CD4-positive, alpha-beta T cell (primary cell): ENCODE measurements around the gene CSTF2T. TPM values are rescaled to one million over a fixed set of nuclear protein-coding genes. Genes with fewer than 3 reads are reported as not detected.

Experiments
- ATAC-seq: fragments of 200-7000 bp; cut with Tn5 transposase; one replicate; pipeline ENCODE4 v1.10.0; 2022; ENCODE audit warnings: mild to moderate bottlenecking; ENCODE audit not compliant: poor library complexity
- CTCF ChIA-PET: fragments of 350-600 bp; sonication (Branson Sonifier 250); formaldehyde crosslinking; loops from one replicate; lab custom pipeline; 2021; ENCODE audit warnings: antibody characterized with exemption, inconsistent platforms; lab: Charles Lee
- POLR2A ChIA-PET: fragments of 350-600 bp; sonication (Branson Sonifier 250); formaldehyde crosslinking; loops from one replicate; lab custom pipeline; 2021; ENCODE audit warnings: antibody characterized with exemption, inconsistent platforms; lab: Charles Lee
- DNase-seq, 14 experiments: peaks; one replicate each; pipeline ENCODE4 v3.0.0-alpha.2; 2013 to 2020; ENCODE audit warnings: mixed read lengths in 2 of 14
- H3K27ac ChIP-seq, 2 donors: one replicate each; pipeline versions ENCODE4 v1.5.1 to v1.7.0; 2013; ENCODE audit warnings: low read length in 2 of 2, low read depth in 1 of 2, mild to moderate bottlenecking in 1 of 2
- H3K27me3 ChIP-seq, 2 experiments: 1 replicate in 1 of 2; 2 replicates in 1 of 2; pipeline versions ENCODE4 v1.6.1 to v1.7.0; 2013; ENCODE audit warnings: low read length in 2 of 2, control low read depth in 1 of 2, mild to moderate bottlenecking in 1 of 2, moderate library complexity in 1 of 2; ENCODE audit not compliant: insufficient read depth in 2 of 2, control insufficient read depth in 1 of 2
- H3K36me3 ChIP-seq: one replicate; pipeline ENCODE4 v1.6.1; 2013; ENCODE audit warnings: low read length, control low read depth; ENCODE audit not compliant: insufficient read depth
- H3K4me1 ChIP-seq: one replicate; pipeline ENCODE4 v1.6.1; 2013; ENCODE audit warnings: low read length, control low read depth; ENCODE audit not compliant: insufficient read depth
- H3K4me3 ChIP-seq: one replicate; pipeline ENCODE4 v1.5.1; 2013; ENCODE audit warnings: mild to moderate bottlenecking, low read length, moderate library complexity
- H3K9me3 ChIP-seq, 2 experiments: 1 replicate in 1 of 2; 2 replicates in 1 of 2; pipeline versions ENCODE4 v1.6.1 to v1.7.0; 2013; ENCODE audit warnings: low read length in 2 of 2, mild to moderate bottlenecking in 2 of 2, control low read depth in 1 of 2, moderate library complexity in 1 of 2; ENCODE audit not compliant: control insufficient read depth in 1 of 2, insufficient read depth in 1 of 2
- H3K27ac Mint-ChIP-seq: one replicate; pipeline ENCODE4 v1.8.0; 2020; ENCODE audit warnings: mixed read lengths
- H3K27me3 Mint-ChIP-seq: one replicate; pipeline ENCODE4 v1.8.0; 2021; ENCODE audit warnings: mixed read lengths
- H3K36me3 Mint-ChIP-seq: one replicate; pipeline ENCODE4 v1.8.0; 2021; ENCODE audit warnings: low read depth, mixed read lengths
- H3K4me1 Mint-ChIP-seq: one replicate; pipeline ENCODE4 v1.8.0; 2021; ENCODE audit warnings: low read depth, mixed read lengths
- H3K4me3 Mint-ChIP-seq: one replicate; pipeline ENCODE4 v1.8.0; 2020; ENCODE audit warnings: mild to moderate bottlenecking, mixed read lengths
- H3K9me3 Mint-ChIP-seq: one replicate; pipeline ENCODE4 v1.8.0; 2020; ENCODE audit warnings: mixed read lengths
- intact Hi-C, 2 experiments: fragments of 100-400 bp; cut with DNase I in 1 of 2; cut with micrococcal nuclease in 1 of 2; formaldehyde crosslinking; loops; one replicate each; pipeline versions ENCODE4 v1.15.1 to v1.9.0; 2023 to 2025; cut with DNase I, micrococcal nuclease
- total RNA-seq, 174 experiments: library from RNA in 2 of 174; stranded (reverse) in 2 of 174; gene quantifications; one replicate each; pipeline ENCODE4 v1.2.3 and lab custom pipeline; 2021 to 2026
- TF ChIP-seq, protein P1 (sequence below): fragments of 200-600 bp; IDR thresholded peaks from one replicate; pipeline ENCODE4 v1.8.0; 2022; ENCODE audit warnings: antibody characterized with exemption, mild to moderate bottlenecking

Gene CSTF2T
- total RNA-seq, 2 experiments from 2014 or later, result 28.4 to 29.6 TPM

- Mint-ChIP-seq H3K36me3 (no peaks in the 10 kb centered on the region), H3K27ac (no peak overlapping the region), H3K27me3 (peaks cover 6% of the 10 kb centered on the region), H3K4me1 (no peaks in the 10 kb centered on the region), H3K4me3 (no peak overlapping the region), H3K9me3 (no peaks in the 10 kb centered on the region)
- no peak for DNase-seq
- H3K4me3 ChIP-seq, result no peak overlapping the region
- CTCF ChIA-PET, result interaction anchor here (0.6 kb wide), 1 partner anchor 8 kb away, joined by 3 read pairs; no protein-coding TSS in a partner anchor
- ATAC-seq, result no peak
- TF ChIP-seq, protein P1, sequence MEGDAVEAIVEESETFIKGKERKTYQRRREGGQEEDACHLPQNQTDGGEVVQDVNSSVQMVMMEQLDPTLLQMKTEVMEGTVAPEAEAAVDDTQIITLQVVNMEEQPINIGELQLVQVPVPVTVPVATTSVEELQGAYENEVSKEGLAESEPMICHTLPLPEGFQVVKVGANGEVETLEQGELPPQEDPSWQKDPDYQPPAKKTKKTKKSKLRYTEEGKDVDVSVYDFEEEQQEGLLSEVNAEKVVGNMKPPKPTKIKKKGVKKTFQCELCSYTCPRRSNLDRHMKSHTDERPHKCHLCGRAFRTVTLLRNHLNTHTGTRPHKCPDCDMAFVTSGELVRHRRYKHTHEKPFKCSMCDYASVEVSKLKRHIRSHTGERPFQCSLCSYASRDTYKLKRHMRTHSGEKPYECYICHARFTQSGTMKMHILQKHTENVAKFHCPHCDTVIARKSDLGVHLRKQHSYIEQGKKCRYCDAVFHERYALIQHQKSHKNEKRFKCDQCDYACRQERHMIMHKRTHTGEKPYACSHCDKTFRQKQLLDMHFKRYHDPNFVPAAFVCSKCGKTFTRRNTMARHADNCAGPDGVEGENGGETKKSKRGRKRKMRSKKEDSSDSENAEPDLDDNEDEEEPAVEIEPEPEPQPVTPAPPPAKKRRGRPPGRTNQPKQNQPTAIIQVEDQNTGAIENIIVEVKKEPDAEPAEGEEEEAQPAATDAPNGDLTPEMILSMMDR, result no peak
- no peaks in the 10 kb centered on the region for H3K36me3 ChIP-seq
- intact Hi-C loops, result no loop called here
- H3K27me3 ChIP-seq, result no peaks in the 10 kb centered on the region
- H3K27ac ChIP-seq, result no peak overlapping the region
- no peaks in the 10 kb centered on the region for H3K9me3 ChIP-seq
- POLR2A ChIA-PET, result no interaction called here
- H3K4me1 ChIP-seq, result no peaks in the 10 kb centered on the region
Measured at GRCh38 chr10:51654918-51655317, 44.5 kb downstream of the CSTF2T start.

DNA sequence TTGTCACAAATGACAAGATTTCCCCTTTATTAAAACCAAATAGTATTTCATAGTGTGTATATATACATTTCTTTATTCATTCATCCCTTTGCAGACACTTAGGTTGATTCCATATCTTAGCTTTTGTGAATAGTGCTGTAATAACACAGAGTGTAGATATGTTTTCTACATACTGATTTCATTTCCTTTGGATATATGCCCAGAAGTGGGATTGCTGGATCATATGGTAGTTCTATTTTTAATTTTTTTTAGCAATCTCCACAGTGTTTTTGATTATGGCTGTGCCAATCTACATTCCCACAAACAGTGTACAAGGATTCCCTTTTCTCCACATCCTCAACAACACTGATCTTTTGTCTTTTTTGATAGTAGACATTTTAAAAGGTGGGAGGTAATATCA is 46.4 kb downstream of the CSTF2T start:
- Histone ChIP-seq H3K27ac (no peak overlapping the region), H3K4me3 (no peak overlapping the region), H3K9me3 (no peaks in the 10 kb centered on the region), H3K27me3 (no peaks in the 10 kb centered on the region), H3K4me1 (no peaks in the 10 kb centered on the region), H3K36me3 (no peaks in the 10 kb centered on the region)
- ChIA-PET POLR2A (no interaction called here), CTCF (interaction anchor here (0.6 kb wide), 1 partner anchor 19 kb away, joined by 3 read pairs; no protein-coding TSS in a partner anchor)
- intact Hi-C loops, result no loop called here
- no peak overlapping the region for H3K27ac Mint-ChIP-seq
- H3K9me3 Mint-ChIP-seq, result no peaks in the 10 kb centered on the region
- ATAC-seq, result no peak
- no peak overlapping the region for H3K4me3 Mint-ChIP-seq
- DNase-seq, result no peak
- H3K4me1 Mint-ChIP-seq, result no peaks in the 10 kb centered on the region
- TF ChIP-seq, protein P1, result no peak
- peaks cover 6% of the 10 kb centered on the region for H3K27me3 Mint-ChIP-seq
- no peaks in the 10 kb centered on the region for H3K36me3 Mint-ChIP-seq

- Mint-ChIP-seq H3K9me3 (no peaks in the 10 kb centered on the region), H3K4me3 (no peak overlapping the region), H3K27me3 (no peaks in the 10 kb centered on the region), H3K4me1 (no peaks in the 10 kb centered on the region), H3K36me3 (no peaks in the 10 kb centered on the region), H3K27ac (no peak overlapping the region)
- ChIA-PET CTCF (no interaction called here), POLR2A (no interaction called here)
- ATAC-seq, result no peak
- H3K4me1 ChIP-seq, result no peaks in the 10 kb centered on the region
- no peak overlapping the region for H3K4me3 ChIP-seq
- TF ChIP-seq, protein P1, result no peak
- no peak for DNase-seq
- H3K36me3 ChIP-seq, result no peaks in the 10 kb centered on the region
- no peaks in the 10 kb centered on the region for H3K27me3 ChIP-seq
- intact Hi-C loops, result no loop called here
- H3K9me3 ChIP-seq, result no peaks in the 10 kb centered on the region
- no peak overlapping the region for H3K27ac ChIP-seq
Measured at GRCh38 chr10:51651063-51651462, 48.3 kb downstream of the CSTF2T start.
